ENCODE measurements around the gene SLC24A2.
"Not testable (repeated sequence)": the region's sequence is repeated elsewhere in the genome, so short reads cannot be mapped to it uniquely, and the experiment has no call there.

SLC24A2 gene

DNA sequence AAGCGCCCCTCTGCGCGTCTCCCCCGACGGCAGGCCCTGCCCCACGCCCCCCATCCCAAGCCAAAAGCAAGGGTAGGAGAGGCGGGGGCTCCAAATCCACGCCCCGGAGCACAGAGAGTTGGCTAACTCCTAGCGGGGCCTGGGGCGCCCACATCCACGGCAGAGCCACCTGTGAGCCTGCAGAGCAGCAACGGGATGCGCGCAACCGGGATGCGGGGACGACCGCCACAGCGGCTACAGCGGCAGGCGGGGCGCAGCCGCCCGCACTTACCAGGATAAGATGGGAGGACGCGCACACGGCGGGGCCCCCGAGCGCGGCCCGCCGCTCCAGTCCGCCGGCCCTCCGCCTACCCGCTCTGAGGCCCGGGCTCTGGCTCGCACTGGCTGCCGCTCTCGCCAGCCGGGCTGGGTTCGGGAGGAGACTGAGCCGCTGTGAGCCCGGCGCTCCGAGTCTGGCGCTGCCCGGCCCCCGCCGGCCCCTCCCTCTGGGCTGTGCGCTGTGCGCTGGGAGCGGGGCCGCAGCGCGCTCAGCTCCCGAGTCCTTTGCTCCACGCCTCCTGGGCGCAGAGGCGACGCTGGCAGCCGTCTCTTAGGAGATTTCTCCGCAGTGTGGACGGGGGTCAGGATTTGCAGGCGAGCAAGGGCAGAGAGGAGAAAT lies at the start of gene SLC24A2:
TSS of gene SLC24A2 (minus strand) at position 424 of the 658 bp plus-strand sequence.
- DNase-seq: no peak

DNA sequence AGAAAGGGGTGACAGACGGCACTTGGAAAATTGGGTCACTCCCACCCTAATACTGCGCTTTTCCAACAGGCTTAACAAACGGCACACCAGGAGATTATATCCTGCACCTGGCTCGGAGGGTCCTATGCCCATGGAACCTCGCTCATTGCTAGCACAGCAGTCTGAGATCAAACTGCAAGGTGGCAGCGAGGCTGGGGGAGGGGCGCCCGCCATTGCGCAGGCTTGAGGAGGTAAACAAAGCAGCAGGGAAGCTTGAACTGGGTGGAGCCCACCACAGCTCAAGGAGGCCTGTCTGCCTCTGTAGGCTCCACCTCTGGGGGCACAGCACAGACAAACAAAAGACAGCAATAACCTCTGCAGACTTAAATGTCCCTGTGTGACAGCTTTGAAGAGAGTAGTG lies 44.5 kb upstream of the SLC24A2 start:
- not testable (repeated sequence) for DNase-seq

DNA sequence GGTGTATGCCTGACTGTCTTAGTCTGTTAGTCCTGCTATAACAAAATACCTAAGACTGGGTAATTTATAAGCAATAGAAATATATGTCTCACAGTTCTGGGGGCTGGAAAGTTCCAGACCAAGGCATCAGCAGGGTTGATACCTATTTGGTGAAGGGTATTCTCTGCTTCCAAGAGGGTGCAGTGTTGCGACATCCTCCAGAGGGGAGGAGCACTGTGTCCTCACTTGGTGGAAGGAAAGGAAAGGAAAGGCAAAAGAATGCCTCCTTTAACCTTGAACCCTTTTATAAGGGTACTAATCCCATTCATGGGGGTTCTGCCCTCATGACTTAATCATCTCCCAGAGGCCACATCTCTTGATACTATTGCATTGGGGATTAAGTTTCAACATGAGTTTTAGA lies 42.0 kb upstream of the SLC24A2 start:
- DNase-seq: no peak

DNA sequence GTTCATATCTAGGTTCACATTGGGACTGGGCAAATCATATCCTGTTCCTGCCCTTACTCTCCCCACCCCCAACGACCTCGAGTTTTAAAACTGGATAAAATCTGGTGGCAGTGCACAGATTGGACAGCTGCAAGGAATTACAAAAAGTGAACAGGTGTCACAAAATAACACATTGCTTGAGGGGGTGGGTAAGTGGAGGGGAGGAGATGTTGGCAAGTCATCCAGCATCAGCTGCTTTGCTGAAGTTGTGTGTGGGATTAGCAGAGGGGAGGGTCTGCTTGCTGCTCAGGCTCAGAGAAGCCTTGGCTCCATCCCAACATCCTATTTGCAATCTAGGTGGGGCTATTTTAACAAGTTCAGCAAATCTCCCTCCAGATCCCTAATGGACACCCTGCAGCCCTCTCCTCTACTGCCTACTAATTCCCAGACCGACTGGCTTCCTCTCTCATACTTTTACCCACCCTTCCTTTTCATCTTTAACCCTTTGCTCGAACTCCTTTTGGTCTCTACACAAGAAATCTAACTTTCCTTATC lies 39.8 kb upstream of the SLC24A2 start:
- DNase-seq: no peak

DNA sequence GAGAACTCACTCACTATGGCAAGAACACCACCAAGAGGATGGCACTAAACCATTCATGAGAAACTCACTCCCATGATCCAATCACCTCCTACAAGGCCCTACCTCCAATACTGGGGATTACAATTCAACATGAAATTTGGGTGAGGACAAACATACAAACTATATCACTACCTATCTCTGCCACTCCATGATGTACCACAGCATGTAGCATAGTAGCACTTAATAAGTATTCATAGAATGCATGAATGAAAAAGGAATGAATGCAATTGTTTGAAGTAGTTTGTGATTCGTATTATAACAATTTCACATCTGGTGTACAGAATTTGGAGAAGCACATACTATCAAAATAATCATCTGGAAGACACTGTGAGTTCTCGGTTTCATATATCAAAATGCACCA lies 27.9 kb upstream of the SLC24A2 start:
- no peak for DNase-seq

DNA sequence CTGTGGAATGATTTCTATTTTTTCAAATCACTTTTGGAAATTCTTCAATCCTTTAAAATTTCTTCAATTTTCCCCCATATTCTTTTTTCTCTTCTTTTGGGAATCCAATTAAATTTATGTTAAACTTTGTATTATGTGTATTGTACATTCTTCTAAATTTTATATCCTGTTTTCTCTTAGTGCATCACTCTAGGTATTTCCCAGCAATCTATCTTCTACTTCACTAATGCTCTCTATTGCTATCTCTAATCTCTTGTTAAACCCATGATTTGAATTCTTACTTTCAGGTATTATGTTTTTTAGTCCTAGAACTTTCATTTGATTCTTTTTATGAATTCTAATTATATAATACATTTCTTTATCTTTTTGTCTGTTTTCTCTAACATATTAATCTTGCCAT lies 23.4 kb upstream of the SLC24A2 start:
- no peak for DNase-seq

DNA sequence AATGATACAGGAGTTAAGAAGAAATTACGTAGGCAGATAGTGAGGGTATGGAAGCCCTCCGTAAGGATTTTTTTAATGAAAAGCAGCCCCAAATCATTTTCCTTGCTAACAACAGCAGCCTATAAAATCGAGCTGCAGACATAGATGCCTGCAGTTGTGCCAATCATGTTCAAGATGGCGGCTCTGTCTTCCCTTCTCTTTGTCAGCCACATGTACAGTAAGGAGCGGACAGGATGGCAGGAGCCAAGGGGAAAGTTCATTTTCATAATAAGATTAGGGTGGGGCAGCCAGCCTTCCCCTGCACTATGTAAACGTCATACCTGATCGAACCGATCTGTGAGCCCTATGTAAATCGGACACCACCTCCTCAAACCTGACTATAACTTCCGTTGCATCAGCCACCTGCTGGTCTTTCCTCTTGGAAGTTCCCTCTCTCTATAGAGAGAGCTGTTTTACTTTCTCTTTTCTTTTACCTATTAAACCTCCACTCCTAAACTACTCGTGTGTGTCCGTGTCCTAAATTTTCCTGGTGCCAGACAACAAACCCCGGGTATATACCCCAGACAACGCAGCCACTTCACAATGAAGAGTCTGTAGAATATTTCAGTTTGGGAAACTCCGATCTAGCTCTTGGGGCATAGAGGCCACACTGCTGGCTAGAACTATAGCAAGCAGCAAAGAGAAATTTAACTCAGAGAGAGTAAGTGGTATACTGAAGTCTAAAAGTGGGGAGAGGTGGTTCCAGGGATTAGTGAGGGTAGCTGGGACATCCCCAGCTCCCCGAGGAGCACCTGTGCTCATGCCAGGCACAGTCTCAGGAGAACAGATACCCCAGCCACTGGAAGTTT lies 20.8 kb upstream of the SLC24A2 start:
- DNase-seq: no peak

DNA sequence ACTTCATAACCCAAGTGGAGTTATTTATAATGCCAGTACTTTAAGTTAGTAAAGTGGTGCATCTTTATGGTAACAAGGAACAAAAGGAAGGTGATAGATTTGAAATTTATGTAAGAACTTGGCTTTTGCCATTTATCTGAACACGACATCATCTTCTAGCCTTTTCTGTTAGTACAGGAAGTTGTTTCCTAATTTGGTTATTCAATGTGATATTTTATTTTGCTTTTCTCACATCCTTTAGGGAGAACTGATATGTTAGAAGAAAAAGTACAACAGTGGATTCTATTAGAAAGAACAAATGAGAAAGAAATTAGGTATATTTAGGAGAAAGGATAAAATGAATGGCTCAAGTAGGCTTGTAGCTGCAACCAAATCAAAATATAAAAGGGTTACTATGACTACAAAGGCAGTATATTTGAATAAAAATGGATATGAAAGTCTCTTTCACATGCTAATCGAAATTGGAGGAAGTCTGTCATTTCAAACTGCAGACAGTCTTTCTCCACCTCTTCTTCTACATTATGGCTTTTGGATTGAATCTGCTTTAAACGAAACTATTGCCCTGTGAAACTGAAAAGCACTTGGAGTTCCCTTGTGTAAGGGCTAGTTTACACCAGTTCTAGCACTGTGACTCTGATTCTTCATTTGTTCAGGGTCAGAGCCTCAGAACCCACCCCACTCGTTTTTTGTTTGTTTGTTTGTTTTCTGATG lies 18.5 kb upstream of the SLC24A2 start:
- no peak for DNase-seq

DNA sequence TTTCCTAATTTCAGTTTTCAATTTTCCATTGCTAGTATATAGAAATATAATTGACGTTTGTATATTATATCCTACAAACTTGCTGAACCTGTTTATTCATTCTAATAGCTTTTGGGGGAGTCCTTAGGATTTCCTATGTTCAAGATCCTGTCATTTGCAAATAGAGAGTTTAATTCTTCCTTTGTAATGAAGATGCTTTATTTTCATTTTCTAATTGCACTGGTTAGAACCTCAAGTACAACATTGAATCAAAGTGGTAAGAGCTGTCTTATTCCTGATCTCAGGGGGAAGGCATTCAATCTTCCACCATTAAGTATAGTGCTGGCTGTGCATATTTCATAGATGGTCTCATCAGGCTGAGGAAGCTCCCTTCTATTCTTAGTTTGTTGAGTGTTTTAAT lies 15.6 kb upstream of the SLC24A2 start:
- DNase-seq: no peak

DNA sequence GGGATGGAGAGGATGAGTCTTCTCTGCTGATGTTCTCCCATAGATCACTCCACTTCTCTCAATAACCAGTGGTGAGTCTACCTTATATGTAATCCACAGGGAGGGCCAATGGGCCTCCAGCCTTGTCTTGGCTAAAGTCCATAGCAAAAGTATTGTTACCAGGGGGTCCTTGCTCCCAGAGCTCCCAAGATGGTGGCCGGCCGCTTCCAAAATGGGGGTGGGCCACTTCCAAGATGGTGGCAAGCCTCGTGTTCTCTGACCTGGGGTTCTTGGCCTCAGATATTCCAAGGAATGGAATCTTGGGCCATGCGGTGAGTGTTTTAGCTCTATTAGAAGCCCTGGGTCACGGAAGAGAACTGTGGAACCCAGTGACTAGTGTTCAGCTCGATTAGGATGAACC lies 12.0 kb upstream of the SLC24A2 start:
- no peak for DNase-seq

DNA sequence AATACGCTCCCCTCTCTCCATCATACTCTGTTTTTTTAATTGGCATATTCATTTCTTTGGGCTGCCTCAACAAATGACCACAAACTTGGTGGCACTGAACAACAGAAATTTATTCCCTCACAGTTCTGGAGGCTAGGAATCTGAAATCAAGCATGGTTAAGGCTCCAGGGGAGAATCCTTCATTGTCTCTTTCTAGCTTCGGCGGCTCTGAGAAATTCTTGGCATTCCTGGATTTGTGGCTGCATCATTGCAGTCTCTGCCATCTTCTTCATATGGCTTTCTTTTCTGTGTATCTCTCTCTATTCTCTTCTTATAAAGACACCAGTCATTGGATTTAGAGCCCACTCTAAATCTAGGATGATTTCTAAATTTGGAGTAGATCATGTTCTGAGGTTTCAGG lies 10.9 kb upstream of the SLC24A2 start:
- DNase-seq: peak; percentile 34

DNA sequence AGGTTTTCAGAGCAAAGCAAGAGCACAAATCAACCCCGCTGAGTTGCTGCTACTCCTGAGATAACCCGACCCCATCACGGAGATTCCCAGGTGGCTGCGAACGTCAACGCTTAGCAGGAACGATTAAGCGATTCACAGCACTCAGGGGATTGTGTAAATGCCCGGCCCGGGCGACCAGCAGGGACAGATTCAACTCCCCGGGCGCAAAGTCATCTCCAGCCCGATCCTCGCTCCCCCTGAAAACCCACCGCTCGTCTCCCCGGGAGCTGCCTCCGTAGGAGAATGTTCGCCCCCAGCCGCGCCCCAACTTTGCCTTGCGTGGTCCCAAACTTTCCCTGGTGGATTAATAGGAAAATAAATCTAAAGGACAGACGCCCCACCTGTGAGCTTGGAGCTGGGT lies 685 bp downstream of the SLC24A2 start:
- no peak for DNase-seq

DNA sequence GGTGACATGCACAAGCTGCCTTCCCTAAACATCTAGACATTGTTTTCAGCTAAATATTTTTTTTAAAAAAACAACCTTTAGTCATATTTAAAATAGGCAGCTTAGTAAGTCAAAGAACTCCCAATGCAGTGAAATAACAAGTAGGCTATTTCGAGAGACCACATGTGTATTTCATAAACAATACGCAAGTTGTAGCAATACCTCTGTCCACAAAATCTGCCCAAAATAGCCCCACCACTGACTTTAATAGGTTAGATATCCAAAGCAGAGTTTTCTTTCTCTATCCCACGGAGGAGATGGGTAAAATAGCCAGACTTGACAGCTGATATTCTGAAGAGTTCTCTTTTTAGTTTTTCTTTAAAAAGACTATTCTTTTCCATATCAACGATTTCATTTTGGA lies 1.2 kb downstream of the SLC24A2 start:
- no peak for DNase-seq

DNA sequence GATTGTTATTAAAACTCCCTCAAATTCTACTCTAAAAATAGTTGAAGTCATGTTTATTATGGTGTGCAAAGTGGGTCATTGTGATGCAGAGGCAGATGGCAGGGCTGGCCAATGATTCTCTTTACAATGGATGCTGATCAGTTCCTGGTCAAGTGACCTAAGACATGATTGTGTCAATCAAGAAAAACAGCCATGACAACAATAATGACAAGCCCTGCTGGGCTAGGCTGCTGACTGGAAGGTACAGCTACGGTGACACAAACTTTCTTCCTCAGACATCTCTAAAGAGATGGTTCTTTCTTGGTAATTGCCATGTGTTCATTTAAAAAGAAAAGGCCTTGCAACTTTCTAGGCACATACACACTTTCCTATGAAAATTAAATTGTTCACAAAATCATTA lies 3.6 kb downstream of the SLC24A2 start:
- DNase-seq: no peak

DNA sequence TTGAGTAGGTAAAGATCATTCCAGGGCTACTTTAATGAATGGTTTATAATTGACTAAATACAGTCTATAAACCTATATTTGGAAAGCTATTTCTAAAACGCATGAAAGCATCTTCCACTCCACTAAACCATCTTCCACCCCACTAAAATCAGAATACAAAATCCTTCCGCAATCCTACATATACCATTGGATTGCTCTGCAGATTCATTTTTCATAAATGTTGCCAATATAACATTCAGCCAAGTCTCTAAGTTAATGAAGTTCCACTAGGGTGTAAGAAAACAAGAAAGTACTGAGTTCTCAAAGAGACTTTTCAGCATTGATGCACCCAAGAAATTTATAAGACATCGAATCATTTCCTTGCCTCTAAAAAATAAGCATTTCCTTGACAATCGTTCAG lies 4.7 kb downstream of the SLC24A2 start:
- no peak for DNase-seq

DNA sequence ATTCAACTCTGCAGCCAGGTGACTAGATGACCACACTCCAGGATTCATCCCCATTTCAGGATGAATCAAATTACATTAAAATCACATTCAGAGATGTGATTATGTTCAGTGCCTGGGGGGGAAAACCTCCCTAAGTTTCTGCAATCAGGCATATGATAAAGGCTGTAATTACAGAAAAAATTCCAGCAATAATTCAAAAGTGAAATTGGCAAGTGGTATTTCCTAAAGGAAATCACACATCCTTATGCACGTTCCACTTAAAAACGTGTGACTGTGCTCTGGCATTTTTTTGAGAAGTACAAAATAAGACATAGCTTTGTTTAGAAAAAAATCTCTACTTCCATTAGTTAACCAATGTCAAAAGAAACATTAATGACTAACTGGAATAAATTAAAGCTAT lies 5.3 kb downstream of the SLC24A2 start:
- DNase-seq: no peak

DNA sequence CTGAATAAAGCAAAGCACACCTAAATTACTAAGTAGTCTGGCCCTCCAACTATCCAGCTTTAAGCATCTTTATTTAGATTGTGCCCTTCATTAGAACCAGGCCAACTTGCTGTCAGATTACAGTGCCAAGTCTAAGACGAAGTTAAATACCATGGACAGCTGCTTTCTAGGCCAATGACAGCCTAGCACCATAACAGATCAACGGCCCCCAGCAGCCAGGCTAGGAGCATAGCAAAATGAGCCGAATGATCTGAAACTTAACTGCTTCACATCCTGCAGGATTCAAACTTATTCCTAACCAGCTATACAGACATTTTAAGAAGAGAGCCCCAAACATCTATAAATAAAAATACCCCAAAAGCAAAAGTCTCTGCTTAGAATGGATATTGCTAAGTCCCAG lies 6.8 kb downstream of the SLC24A2 start:
- no peak for DNase-seq

DNA sequence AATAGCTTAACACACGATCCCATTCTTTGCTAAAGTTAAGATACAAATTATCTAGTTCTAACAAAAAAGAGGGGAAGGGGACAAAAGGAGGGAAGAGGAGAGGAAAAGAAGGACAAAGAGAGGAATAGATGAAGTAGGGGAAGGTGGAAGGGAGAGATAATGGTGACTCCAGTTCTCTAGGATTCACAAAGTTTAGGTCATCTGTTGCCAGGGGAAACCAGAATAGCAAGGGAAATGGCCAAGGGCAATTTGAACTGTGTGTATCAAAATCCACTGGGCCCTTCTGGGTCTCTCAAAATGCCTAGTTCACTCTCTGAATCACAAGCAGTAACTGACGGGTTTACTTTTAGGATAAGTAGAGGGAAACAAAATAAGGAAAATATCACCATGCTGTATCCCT lies 7.6 kb downstream of the SLC24A2 start:
- no peak for DNase-seq

DNA sequence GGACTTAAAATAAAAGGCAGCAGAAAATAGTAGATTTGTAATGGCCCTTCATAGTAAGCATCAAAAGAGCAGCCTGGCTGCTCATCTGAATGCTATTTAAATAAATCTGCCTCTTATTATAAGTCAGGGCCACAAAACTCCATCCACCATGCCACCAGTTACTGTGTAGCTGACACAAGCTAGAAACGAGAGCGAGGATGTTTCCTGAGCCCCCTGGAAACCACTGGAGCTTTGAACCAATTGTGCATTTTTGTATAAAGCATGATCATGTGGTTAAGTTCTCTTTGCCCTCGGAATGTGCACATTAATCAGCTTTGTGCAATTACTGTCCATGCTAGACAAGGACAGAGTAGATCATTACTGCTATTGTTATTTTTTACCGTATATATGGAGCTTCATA lies 17.4 kb downstream of the SLC24A2 start:
- DNase-seq: no peak

DNA sequence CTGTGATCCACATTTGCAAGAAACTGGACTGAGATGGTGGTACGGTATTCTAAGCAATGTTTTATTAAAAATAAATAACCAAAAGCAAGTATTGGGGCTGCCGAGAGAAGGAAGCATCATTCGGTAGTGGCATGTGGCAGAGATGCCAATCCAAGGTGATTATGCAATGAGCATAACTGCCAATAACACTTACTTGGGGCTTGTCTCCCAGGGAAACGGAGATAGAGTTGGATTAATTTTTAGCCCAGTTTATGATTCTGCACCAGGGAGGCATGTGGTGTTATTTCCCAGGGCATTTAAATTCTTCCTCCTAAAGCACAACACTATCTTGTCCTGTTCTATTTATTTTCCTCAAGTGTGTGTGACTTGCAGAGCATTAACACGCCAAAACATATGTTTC lies 17.9 kb downstream of the SLC24A2 start:
- no peak for DNase-seq

DNA sequence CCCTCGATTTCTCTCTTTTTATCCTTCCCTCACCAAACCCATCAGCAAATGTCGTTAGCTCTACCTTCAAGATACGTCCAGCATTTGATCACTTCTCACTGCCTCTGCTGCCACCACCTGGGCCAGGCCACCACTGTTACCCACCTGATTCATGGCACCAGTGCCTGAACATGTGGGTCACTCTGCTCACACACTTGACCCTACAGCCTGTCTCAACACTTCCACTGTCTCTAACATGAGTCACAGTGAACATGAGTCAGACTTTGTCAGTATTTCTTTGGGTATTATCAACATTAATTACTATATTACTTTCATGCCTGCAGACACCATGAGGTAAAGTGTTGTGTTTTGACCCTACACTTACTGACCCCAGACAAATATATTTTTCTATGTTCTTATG lies 19.6 kb downstream of the SLC24A2 start:
- DNase-seq: no peak

DNA sequence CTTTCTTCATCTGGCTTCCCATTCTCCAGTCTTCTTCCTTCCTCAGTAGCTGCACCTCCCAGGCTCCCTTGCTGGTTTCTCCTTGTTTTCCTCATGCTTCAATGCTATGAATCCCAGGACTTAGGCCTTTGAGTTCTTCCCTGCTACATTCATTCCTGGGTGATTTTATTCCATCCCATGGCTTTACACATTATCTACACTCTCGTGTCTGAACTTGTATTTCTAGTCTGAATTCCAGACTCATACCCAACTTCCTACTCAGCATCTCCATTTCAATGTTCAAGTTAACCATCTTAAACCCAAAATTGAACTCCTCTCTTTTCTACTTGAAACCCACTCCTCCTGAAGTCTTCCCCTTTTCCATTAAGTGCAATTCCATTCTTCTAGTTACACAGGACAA lies 20.0 kb downstream of the SLC24A2 start:
- DNase-seq: no peak

DNA sequence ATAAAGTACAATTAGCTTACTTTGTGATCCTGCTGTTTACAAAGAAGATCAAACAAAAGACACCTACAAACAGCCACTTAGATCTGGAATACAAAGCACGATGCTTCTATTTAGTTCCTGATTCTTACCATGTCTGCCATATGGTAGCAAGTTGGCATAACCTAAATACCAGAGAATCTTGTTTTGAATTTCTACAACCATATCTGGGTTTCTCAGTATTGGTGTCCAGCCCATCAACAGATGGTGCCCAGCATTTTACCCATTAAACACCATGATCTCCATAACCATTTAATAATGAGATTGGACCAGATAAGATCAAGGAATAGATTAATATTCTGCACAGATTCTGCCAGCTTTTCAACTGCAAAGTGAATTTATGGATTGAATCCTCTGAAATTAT lies 29.8 kb downstream of the SLC24A2 start:
- DNase-seq: no peak

DNA sequence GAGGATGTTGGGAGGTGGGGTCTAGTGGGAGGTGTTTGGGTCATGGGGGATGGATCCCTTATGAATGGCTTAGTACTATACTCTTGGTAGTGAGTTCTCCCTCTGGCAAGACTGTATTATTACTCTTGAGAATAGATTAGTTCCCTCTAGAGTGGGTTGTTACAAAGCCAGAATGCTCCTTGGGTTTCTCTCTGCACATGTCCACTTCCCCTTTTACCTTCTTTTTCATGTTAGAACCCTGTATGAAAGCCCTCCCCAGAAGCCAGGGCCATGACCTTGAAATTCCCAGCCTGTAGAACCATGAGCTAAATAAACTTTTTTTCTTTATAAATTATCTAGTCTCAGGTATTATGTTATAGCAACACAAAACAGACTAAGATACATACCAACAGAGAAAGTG lies 31.1 kb downstream of the SLC24A2 start:
- DNase-seq: no peak
